Subcutaneous adipose tissue (tissue), 4 donors: ENCODE results near the gene CYS1. TPM values are rescaled to one million over a fixed set of nuclear protein-coding genes. Genes with fewer than 3 reads are reported as not detected.

Experiments
- CTCF ChIP-seq: fragments of 450-650 bp; IDR thresholded peaks from one replicate; pipeline ENCODE4 v1.5.1; 2016; ENCODE audit warnings: low read depth, mild to moderate bottlenecking, control low read depth, antibody characterized with exemption, moderate library complexity
- total RNA-seq, 4 donors: library from RNA; depleted of rRNA; stranded (reverse); fragments of >200 nt; gene quantifications; one replicate each; pipeline ENCODE4 v1.1.0, GENCODE V29; 2016

CYS1 gene
- total RNA-seq, 4 donors from 2014 or later: 1.1 to 2.4 (median 1.4) TPM; not detected in 1

DNA sequence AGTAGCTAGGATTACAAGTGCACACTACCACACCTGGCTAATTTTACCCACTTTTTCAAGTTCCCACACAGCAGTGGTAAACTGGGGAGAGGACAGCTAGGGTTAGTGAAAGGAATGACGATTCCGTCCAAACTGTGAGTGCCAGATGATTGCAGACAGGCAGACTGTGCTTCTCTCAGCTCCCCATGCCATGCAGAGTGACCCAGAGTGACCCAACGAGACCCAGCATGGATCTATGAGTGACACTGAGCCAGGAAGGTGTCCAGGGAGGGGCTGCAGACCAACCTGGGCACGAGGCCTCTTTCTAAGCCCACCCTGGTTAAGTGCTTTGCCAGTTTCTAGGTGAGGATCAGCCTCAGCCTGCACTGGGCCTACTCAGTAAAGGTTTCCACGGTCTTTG is 44.6 kb downstream of the CYS1 start:
- no peak for TF ChIP-seq CTCF

- TF ChIP-seq CTCF: no peak
Measured at GRCh38 chr2:10035053-10035422, 45.2 kb downstream of the CYS1 start.

DNA sequence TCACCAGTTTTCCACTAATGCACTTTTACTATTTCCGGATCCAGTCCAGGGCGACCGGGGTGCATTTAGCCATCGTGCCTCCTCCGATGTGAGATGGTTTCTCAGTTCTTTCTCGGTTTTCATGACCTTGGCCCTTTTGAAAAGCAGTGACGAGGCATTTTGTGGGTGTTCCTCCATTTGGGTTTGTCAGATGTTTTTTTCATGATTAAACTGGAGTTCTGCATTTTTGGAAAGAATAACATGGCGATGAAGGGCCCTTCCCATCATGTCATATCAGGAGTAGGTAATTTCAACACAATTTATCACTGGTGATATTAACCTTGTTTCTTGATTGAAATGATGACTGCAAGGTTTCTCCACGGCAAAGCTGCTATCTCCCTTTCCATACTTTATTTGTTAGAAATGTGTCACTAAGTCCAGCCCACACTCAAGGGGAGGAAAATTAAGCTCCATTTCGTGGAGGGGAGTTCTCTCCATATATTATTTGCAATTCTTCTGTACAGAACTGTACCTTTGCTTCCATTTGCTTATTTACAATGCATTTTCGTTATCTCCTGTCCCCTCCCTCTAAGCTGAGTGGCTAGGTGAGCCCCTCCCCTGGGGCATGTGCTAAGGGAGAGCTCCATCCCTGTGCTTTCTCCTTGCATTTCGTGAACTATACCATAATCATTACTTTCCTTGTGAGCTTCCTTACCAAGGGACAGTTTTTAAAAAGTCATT is 45.7 kb downstream of the CYS1 start:
- TF ChIP-seq CTCF: no peak

- no peak for TF ChIP-seq CTCF
Measured at GRCh38 chr2:10033251-10034006, 46.8 kb downstream of the CYS1 start.

DNA sequence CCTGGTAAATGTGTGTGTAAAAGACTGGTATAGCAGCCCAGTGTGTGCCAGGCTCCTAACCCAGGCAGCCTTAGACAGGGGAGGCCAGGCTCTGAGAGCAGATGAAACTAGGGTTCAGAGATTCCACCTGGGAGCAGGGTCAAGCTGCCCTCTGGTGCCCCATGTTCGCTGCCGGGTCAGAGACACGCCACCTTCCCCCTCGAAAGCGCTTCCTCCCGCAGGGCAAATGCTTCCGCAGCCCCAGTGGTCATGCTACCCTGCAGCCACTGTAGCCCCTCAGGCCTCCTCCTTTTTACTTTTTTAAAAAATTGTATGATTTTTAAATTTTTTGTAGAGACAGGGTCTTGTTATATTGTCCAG is 47.5 kb downstream of the CYS1 start:
- TF ChIP-seq CTCF: no peak

DNA sequence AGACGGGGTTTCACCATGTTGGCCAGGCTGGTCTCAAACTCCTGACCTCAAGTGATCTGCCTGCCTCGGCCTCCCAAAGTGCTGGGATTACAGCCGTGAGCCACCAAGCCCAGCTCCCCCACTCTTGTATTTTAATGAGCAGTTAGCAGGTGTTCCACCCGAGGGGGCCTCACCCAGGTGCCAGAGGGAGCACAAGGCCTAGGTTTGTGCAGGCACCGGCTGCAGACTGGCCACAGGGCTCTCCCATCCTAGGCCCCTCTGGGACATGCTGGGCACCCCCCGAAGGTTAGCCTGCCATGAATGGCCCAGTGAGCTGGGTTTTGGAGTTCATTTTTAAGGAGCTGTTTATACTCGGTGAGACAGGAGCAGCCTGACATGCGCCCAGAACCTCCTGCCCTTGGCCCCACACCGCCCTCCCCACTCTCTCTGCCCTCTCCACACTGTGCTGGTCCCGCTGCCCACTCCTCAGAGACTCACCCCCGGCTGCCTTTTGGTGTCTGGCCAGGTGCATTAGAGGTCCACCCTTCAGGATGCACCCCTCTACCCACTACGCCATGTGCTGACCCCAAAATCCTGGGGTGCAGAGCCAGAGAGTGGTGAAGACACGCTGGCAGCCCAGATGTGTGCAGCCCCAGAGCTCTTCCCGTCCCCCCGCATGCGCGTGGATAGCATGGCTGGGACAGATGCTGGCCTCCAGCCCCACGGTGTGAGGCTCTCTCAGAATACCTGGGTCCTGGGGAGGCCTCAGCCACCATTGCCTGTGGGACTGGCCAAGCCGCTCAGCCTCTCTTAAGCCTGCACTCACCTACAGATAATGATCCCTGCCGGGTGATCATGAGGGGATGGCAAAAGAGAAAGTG is 48.1 kb downstream of the CYS1 start:
- no peak for TF ChIP-seq CTCF

DNA sequence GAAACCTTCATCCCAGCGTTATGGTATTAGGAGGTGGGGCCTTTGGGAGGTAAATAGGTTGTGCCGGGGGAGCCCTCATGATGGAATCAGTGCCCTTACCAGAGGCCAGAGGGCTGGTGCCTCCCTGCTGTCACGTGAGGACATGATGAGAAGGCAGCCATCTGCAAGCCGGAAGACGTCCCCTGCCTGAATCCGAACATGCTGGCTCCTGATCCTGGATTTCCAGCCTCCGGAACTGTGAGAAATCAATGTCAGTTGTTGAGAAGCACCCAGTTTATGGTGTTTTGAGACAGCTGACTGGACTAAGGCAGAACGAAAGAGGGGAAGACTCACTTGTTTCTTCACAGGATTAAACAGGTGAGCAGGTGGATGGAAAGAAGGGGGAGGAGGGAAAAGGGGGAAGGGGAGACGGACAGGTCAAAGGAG is 49.9 kb downstream of the CYS1 start:
- no peak for TF ChIP-seq CTCF
